SKM-1 treated with dmso at 0.1 percent for 144 hours (cell line): ENCODE results near the gene HOTAIR.

Source experiments
- DNase-seq: peaks from one replicate; lab custom pipeline; 2025; ENCODE audit not compliant: unreplicated experiment; lab: John Stamatoyannopoulos, UW

Gene HOTAIR

GRCh38 chr12:53963005-53963404, 11.7 kb downstream of the HOTAIR start:
- DNase-seq, result no peak

GRCh38 chr12:53961025-53961761, 13.6 kb downstream of the HOTAIR start:
- DNase-seq, result no peak

GRCh38 chr12:53960187-53961024, 14.3 kb downstream of the HOTAIR start:
- no peak for DNase-seq

- no peak for DNase-seq
These were observed 15.4 kb downstream of the HOTAIR start for GRCh38 chr12:53959314-53959713.

- no peak for DNase-seq
These were observed 16.6 kb downstream of the HOTAIR start for GRCh38 chr12:53958128-53958527.

GRCh38 chr12:53956914-53957536, 17.7 kb downstream of the HOTAIR start:
- no peak for DNase-seq

GRCh38 chr12:53956251-53956887, 18.4 kb downstream of the HOTAIR start:
- DNase-seq, result no peak

GRCh38 chr12:53955776-53956250, 18.9 kb downstream of the HOTAIR start:
- no peak for DNase-seq

- DNase-seq, result no peak
These were observed 19.5 kb downstream of the HOTAIR start for GRCh38 chr12:53955036-53955775.

- no peak for DNase-seq
These were observed 20.1 kb downstream of the HOTAIR start, which contains the start of gene HOXC12 for GRCh38 chr12:53954694-53955035. HOXC12 (plus strand) TSS chr12:53954903; CDS start chr12:53954930, 27 bp downstream.

GRCh38 chr12:53953831-53954693, 20.7 kb downstream of the HOTAIR start:
- DNase-seq, result no peak

GRCh38 chr12:53952871-53953734, 21.7 kb downstream of the HOTAIR start:
- DNase-seq, result no peak

- no peak for DNase-seq
These were observed 22.4 kb downstream of the HOTAIR start for GRCh38 chr12:53952335-53952694.

- DNase-seq, result no peak
These were observed 23.0 kb downstream of the HOTAIR start for GRCh38 chr12:53951577-53952334.

- no peak for DNase-seq
These were observed 23.8 kb downstream of the HOTAIR start for GRCh38 chr12:53950789-53951576.

- no peak for DNase-seq
These were observed 24.3 kb downstream of the HOTAIR start for GRCh38 chr12:53950437-53950773.
